ENCODE data around the gene TMOD1. TPM values are rescaled to one million over a fixed set of nuclear protein-coding genes. Genes with fewer than 3 reads are reported as not detected.

Gene TMOD1
- 10 to 100 TPM in 3 of 4 donors, 1 to 10 TPM in 1; 9.2 to 20.7 (median 13.6) TPM for total RNA-seq

GRCh38 chr9:97501177-97501971, at the start of gene TMOD1:
Gene TMOD1 (plus strand): TSS chr9:97501666. CDS start chr9:97524189, 22,523 bp downstream.
- TF ChIP-seq CTCF (IDR thresholded peaks at IDR 0.05; ENCODE audit: low read depth): no peak

- no peak for TF ChIP-seq CTCF (IDR thresholded peaks at IDR 0.05; ENCODE audit: low read depth)
Measured at GRCh38 chr9:97459326-97459725, 42.1 kb upstream of the TMOD1 start.

- no peak for TF ChIP-seq CTCF (IDR thresholded peaks at IDR 0.05; ENCODE audit: low read depth)
Measured at GRCh38 chr9:97462159-97462558, 39.3 kb upstream of the TMOD1 start.

- TF ChIP-seq CTCF (IDR thresholded peaks at IDR 0.05; ENCODE audit: low read depth): no peak
Measured at GRCh38 chr9:97462914-97463313, 38.6 kb upstream of the TMOD1 start.

GRCh38 chr9:97468658-97469448, 32.6 kb upstream of the TMOD1 start:
- no peak for TF ChIP-seq CTCF (IDR thresholded peaks at IDR 0.05; ENCODE audit: low read depth)

- no peak for TF ChIP-seq CTCF (IDR thresholded peaks at IDR 0.05; ENCODE audit: low read depth)
Measured at GRCh38 chr9:97470076-97470475, 31.4 kb upstream of the TMOD1 start.

GRCh38 chr9:97473717-97474116, 27.7 kb upstream of the TMOD1 start:
- no peak for TF ChIP-seq CTCF (IDR thresholded peaks at IDR 0.05; ENCODE audit: low read depth)

All from subcutaneous adipose tissue (tissue), 4 donors.